Measurements from ENCODE around the gene SMIM10L2A.
A peak's percentile ranks its signal among the peaks of the same experiment; 100 is the strongest.
"Not testable (repeated sequence)": the region's sequence is repeated elsewhere in the genome, so short reads cannot be mapped to it uniquely, and the experiment has no call there.

Gene SMIM10L2A

DNA sequence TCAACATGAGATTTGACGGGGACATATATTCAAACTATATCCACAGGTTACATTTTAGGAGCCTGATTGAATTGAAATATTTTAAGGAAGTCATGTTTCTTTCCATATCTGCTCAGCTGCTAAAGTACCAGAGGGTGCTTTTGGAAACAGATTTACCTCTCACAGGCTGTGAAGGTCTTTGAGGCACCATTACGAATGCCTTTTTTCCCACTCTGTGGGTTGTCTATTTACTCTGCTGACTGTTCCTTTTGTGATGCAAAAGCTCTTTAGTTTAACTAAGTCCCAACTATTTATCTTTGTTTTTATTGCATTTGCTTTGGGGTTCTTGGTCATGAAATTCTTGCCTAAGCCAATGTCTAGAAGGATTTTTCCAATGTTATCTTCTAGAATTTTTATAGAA is 40.0 kb downstream of the SMIM10L2A start:
- not testable (repeated sequence) for DNase-seq

DNA sequence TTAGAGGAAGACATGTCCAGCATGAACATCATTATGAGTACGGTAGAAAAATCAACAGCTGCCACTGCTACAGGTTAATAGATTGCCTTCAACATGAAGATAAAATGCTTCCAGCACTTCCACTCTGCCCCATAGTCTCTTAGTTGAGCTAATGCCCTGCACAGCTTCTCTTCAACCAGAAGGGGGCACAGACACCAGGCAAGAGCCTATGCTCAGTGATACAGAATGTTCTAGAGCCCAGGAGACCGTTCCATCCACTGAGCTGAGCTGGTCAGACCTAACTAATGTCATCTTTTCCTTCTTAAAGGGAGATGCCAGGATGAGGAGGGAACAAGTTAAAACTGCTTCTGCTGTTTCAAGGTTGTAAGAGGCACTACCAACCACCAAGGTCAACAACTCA is 42.2 kb downstream of the SMIM10L2A start:
- DNase-seq: peak; percentile 5

DNA sequence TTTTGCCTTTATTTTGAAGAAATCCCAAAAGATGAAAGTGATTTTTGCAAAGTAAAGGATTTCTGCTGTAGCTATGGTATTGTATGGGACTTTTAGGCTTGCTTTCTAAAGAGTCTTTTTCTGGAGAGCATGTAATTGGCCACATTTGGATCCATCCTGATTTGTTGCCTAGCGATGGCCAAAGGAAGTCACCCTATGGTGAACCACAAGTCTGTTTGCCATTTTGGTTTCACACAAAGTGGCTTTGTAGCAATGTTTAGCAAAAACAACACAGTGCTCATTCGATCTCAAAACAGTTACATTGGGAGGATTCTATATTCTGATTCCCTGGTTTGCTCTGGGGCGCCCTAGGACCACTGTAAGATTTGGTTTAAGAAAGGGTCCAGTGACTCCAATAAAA is 54.6 kb downstream of the SMIM10L2A start:
- peak; percentile 4 for DNase-seq

DNA sequence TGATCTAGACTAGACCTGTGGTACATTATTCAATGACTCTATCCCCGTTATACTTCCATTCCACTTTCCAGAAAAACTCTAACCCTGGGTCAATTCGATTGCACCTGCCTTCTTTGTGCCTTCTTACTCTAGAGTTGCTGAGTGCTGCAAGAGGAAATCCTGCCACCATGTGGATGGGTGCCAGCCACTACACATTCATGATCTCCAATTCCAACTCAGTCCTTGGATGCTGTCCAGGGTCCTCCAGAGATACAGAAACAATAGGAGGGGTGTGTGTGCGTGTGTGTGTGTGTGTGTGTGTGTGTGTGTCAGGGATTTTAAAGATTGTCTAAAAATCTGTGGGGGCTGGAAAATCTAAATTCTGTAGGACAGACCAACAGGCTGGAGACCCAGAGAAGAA is 55.8 kb downstream of the SMIM10L2A start:
- DNase-seq: peak; percentile 41

Data from activated CD4-positive, alpha-beta T cell treated with anti-CD3 and anti-CD28 coated beads, Interleukin-2, Interleukin-6, amounts not matched to agents 100 ng/mL and 50 ng/mL, durations not matched to agents 16 hours and 8 hours (primary cell).